ENCODE measurements around the gene NR0B2. TPM values are rescaled to one million over a fixed set of nuclear protein-coding genes. Genes with fewer than 3 reads are reported as not detected.
A peak's percentile ranks its signal among the peaks of the same experiment; 100 is the strongest.

NR0B2 gene, protein sequence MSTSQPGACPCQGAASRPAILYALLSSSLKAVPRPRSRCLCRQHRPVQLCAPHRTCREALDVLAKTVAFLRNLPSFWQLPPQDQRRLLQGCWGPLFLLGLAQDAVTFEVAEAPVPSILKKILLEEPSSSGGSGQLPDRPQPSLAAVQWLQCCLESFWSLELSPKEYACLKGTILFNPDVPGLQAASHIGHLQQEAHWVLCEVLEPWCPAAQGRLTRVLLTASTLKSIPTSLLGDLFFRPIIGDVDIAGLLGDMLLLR
- total RNA-seq (2021; ENCODE audit: unreplicated experiment) (not detected), Bru-seq, nascent RNA (not detected), BruChase-seq, experiment 1, labeled RNA remaining after a 6-hour chase (not detected), BruChase-seq, experiment 2, labeled RNA remaining after a 2-hour chase (not detected)
- 0.11 TPM in 1 of 2 replicates, not detected in the other for polyA plus RNA-seq (2012)
- long read RNA-seq: 0 reads

DNA sequence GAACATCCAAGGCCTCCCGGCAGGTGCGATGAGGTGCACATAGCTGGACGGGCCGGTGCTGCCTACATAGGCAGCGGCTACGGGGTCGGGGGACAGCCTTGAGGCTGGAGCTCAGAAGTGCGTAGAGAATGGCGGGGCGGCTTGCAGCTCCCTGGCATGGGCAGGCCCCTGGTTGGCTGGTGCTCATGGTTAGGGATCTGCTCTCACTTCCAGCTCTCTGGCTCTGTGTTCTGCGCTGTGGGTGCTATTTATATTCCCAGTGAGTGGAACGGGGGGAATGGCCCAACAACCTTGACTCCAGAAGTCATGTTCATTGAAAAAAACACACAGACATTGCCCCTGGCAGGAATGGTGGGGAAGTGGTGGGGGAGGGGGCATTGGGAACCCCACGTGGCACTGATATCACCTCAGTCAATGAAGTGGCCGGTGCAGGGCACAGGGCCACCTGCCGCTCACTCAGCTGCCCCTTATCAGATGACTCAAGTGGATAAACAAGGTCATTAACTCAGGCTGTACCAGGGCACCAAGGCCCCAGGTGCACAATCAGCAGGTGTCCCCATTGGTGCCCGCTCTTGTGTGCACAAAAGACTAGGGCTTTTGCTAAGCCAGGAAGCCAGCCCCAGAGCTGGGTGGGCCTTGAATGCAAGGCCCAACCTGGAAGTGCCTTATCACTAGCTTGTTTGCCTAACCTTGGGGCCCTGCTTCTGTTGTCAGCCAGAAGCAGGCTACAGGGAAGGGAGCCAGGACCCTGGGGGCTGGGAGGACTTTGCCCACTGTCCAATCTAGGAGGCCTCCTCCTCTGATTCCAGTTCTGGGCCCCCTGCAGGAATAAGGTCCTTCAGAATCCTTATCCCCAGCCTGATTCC is at the start of gene NR0B2:
Gene NR0B2 (minus strand): TSS at position 222 of the 866 bp plus-strand sequence. CDS start 35 bp downstream, at position 187.
- Histone ChIP-seq H3K4me1 (ENCODE audit: control insufficient read depth in 1 of 2, insufficient read depth in 2 of 2, low read length in 2 of 2) (peaks cover 5% of the 10 kb centered on the region in 2 experiments; a peak in 2 of 4 replicates), H3K9ac (ENCODE audit: low read length) (no peak within 1 kb of the TSS), H3K4me2 (ENCODE audit: low read length) (no peak within 1 kb of the TSS), H4K20me1 (ENCODE audit: insufficient read depth) (no peaks in the 10 kb centered on the region), H3K36me3 (ENCODE audit: control insufficient read depth in 1 of 2, insufficient read depth in 2 of 2, low read length in 2 of 2) (no peaks in the 10 kb centered on the region), H3K27ac (ENCODE audit: low read depth, low read length) (no peak within 1 kb of the TSS), H3K9me2 (ENCODE audit: insufficient read depth) (no peaks in the 10 kb centered on the region), H3K4me3 (replicated peaks in 1 of 2; ENCODE audit: low read depth in 1 of 2, low read length in 2 of 2) (no peak within 1 kb of the TSS), H3K9me3 (ENCODE audit: control insufficient read depth in 1 of 2, insufficient read depth in 1 of 2, low read depth in 1 of 2, low read length in 2 of 2) (no peaks in the 10 kb centered on the region), H2AFZ (ENCODE audit: low read depth, low read length, poor library complexity, severe bottlenecking) (no peak within 1 kb of the TSS), H3K79me2 (ENCODE audit: insufficient read depth, low read length) (no peaks in the 10 kb centered on the region), H3K27me3 (ENCODE audit: insufficient read depth, low read length) (no peaks in the 10 kb centered on the region)
- ATAC-seq (peak; percentile 44), DNase-seq (ENCODE audit: low read depth, low spot score) (no peak)
- intact Hi-C loops (cut with micrococcal nuclease): no loop called here
- POLR2A ChIA-PET: no interaction called here
- CTCF ChIA-PET: no interaction called here
- RAD21 ChIA-PET (ENCODE audit: low non-redundant PET in 1 of 2, low total read pairs in 2 of 2, uncharacterized antibody in 2 of 2, unreplicated experiment in 2 of 2): no interaction called here
- TF ChIP-seq EZH2phosphoT487 (IDR thresholded peaks at IDR 0.05; ENCODE audit: borderline replicate concordance): no peak
- no peak for TF ChIP-seq CEBPB (IDR thresholded peaks at IDR 0.05; ENCODE audit: low read depth)
- TF ChIP-seq POLR2A (IDR thresholded peaks at IDR 0.05; ENCODE audit: borderline replicate concordance, extremely low read depth, insufficient read depth, insufficient read length): no peak
- TF ChIP-seq EGR1 (IDR thresholded peaks at IDR 0.05; ENCODE audit: low read depth): no peak
- no peak for TF ChIP-seq JUND (IDR thresholded peaks at IDR 0.05)
- TF ChIP-seq, protein P1, sequence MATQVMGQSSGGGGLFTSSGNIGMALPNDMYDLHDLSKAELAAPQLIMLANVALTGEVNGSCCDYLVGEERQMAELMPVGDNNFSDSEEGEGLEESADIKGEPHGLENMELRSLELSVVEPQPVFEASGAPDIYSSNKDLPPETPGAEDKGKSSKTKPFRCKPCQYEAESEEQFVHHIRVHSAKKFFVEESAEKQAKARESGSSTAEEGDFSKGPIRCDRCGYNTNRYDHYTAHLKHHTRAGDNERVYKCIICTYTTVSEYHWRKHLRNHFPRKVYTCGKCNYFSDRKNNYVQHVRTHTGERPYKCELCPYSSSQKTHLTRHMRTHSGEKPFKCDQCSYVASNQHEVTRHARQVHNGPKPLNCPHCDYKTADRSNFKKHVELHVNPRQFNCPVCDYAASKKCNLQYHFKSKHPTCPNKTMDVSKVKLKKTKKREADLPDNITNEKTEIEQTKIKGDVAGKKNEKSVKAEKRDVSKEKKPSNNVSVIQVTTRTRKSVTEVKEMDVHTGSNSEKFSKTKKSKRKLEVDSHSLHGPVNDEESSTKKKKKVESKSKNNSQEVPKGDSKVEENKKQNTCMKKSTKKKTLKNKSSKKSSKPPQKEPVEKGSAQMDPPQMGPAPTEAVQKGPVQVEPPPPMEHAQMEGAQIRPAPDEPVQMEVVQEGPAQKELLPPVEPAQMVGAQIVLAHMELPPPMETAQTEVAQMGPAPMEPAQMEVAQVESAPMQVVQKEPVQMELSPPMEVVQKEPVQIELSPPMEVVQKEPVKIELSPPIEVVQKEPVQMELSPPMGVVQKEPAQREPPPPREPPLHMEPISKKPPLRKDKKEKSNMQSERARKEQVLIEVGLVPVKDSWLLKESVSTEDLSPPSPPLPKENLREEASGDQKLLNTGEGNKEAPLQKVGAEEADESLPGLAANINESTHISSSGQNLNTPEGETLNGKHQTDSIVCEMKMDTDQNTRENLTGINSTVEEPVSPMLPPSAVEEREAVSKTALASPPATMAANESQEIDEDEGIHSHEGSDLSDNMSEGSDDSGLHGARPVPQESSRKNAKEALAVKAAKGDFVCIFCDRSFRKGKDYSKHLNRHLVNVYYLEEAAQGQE (IDR thresholded peaks at IDR 0.05; ENCODE audit: low read depth): no peak
- no peak for TF ChIP-seq SRF (IDR thresholded peaks at IDR 0.05; ENCODE audit: low read depth)
- TF ChIP-seq YY1 (IDR thresholded peaks at IDR 0.05; ENCODE audit: extremely low read depth, insufficient replicate concordance, low read depth, low read length): no peak
- TF ChIP-seq, protein P2, sequence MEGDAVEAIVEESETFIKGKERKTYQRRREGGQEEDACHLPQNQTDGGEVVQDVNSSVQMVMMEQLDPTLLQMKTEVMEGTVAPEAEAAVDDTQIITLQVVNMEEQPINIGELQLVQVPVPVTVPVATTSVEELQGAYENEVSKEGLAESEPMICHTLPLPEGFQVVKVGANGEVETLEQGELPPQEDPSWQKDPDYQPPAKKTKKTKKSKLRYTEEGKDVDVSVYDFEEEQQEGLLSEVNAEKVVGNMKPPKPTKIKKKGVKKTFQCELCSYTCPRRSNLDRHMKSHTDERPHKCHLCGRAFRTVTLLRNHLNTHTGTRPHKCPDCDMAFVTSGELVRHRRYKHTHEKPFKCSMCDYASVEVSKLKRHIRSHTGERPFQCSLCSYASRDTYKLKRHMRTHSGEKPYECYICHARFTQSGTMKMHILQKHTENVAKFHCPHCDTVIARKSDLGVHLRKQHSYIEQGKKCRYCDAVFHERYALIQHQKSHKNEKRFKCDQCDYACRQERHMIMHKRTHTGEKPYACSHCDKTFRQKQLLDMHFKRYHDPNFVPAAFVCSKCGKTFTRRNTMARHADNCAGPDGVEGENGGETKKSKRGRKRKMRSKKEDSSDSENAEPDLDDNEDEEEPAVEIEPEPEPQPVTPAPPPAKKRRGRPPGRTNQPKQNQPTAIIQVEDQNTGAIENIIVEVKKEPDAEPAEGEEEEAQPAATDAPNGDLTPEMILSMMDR (IDR thresholded peaks at IDR 0.05 in 2 of 3, conservative IDR thresholded peaks at IDR 0.05 in 1 of 3; ENCODE audit: borderline replicate concordance in 1 of 3, insufficient read depth in 1 of 3, low read depth in 2 of 3, low read length in 2 of 3): no peak
- no peak for TF ChIP-seq SIN3A (IDR thresholded peaks at IDR 0.05; ENCODE audit: low read depth)
- no TSS peak for BruUV-seq (replicated peaks)
